GM13977 (cell line): ENCODE measurements around the gene CD38.

ENCODE experiments used
- DNase-seq: peaks from one replicate; pipeline ENCODE4 v3.0.0; 2012; ENCODE audit warnings: low spot score
- in situ Hi-C: fragments of 300-500 bp; cut with MboI; formaldehyde crosslinking; loops from one replicate; pipeline ENCODE4 v1.12.0; 2022; ENCODE audit warnings: low sequenced_read_pairs, low pct_unique_long_range_greater_than_20kb, mixed read lengths, inconsistent platforms; ENCODE audit not compliant: unreplicated experiment
- TF ChIP-seq, protein P1 (sequence below): IDR thresholded peaks from 2 replicates; pipeline ENCODE4 v1.5.1; 2012; ENCODE audit warnings: mild to moderate bottlenecking, control low read depth; ENCODE audit not compliant: insufficient read depth; ENCODE audit errors: extremely low read depth, missing control alignments

Gene CD38

GRCh38 chr4:15899511-15899910, 121.4 kb downstream of the CD38 start:
- in situ Hi-C loops, result no loop called here
- TF ChIP-seq, protein P1, sequence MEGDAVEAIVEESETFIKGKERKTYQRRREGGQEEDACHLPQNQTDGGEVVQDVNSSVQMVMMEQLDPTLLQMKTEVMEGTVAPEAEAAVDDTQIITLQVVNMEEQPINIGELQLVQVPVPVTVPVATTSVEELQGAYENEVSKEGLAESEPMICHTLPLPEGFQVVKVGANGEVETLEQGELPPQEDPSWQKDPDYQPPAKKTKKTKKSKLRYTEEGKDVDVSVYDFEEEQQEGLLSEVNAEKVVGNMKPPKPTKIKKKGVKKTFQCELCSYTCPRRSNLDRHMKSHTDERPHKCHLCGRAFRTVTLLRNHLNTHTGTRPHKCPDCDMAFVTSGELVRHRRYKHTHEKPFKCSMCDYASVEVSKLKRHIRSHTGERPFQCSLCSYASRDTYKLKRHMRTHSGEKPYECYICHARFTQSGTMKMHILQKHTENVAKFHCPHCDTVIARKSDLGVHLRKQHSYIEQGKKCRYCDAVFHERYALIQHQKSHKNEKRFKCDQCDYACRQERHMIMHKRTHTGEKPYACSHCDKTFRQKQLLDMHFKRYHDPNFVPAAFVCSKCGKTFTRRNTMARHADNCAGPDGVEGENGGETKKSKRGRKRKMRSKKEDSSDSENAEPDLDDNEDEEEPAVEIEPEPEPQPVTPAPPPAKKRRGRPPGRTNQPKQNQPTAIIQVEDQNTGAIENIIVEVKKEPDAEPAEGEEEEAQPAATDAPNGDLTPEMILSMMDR, result no peak
- no peak for DNase-seq

DNA sequence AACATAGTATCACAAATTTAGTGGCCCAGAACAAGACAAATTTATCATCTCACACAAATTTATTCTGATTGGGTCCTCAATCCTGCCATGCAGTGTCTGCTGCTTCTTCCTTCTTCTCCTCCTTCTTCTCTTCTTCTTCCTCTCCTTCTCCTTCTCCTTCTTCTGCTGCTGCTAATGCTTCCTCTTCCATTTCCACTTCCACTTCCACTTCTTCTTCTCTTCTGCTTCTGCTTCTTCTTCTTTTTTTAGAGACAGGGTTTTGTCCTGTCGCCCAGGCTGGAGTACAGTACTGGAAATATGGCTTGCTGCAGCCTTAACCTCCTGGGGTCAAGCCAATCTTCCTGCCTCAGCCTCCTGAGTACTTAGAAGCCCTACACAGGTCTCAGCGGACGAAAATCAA, 122.9 kb downstream of the CD38 start:
- TF ChIP-seq, protein P1, result no peak
- in situ Hi-C loops, result no loop called here
- no peak for DNase-seq

DNA sequence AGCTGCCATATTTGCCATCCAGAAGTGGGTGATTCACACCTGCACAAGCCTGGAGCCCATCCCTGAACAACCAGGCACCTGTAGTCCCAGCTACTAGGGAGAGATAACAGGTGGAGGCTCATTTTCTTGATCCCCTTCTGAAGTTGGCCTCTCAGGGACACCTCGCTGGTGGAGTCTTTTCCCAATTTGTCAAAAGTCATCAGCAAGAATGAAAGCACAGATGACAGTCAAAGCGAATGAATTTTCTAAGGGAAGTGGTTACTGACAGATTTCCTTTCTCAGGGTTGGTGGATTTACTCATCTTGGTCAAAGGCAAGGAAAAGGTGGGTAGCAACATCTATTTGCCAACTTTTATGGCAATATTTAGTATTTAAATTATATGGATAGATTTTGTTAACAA, 123.9 kb downstream of the CD38 start:
- in situ Hi-C loops, result no loop called here
- TF ChIP-seq, protein P1, result no peak
- DNase-seq, result no peak

GRCh38 chr4:15902746-15903145, 124.6 kb downstream of the CD38 start:
- TF ChIP-seq, protein P1, result no peak
- in situ Hi-C loops, result no loop called here
- DNase-seq, result no peak
